ENCODE measurements around the gene NIT1. TPM values are rescaled to one million over a fixed set of nuclear protein-coding genes. Genes with fewer than 3 reads are reported as not detected.

Gene NIT1
- total RNA-seq, 1 experiment from 2014 or later, result 39.6 TPM

- Histone ChIP-seq H3K79me2 (ENCODE audit: insufficient read depth, low read length) (peaks cover 9% of the 10 kb centered on the region; the same call in 1 of the 2 replicates), H3T11ph (ENCODE audit: low read length) (no peak overlapping the region), H3K56ac (ENCODE audit: insufficient read length, low read depth, low read length) (no peak overlapping the region), H3K27ac (ENCODE audit: insufficient read length, low read depth, low read length) (no peak overlapping the region), H2BK120ac (ENCODE audit: low read depth, low read length, poor library complexity, severe bottlenecking) (no peak overlapping the region), H2BK12ac (ENCODE audit: insufficient read length, low read depth, low read length) (no peak overlapping the region), H2BK5ac (ENCODE audit: insufficient read length, low read length) (no peak overlapping the region), H3K23ac (ENCODE audit: insufficient read length, low read depth, low read length) (no peak overlapping the region), H3K79me1 (ENCODE audit: insufficient read depth, low read depth, low read length, poor library complexity, severe bottlenecking) (peaks cover 7% of the 10 kb centered on the region), H3K4me1 (ENCODE audit: insufficient read depth, low read length) (no peaks in the 10 kb centered on the region), H2BK20ac (ENCODE audit: low read depth, low read length, poor library complexity, severe bottlenecking) (no peak overlapping the region), H3K23me2 (ENCODE audit: insufficient read length, low read depth, low read length, poor library complexity, severe bottlenecking) (no peaks in the 10 kb centered on the region), H4K5ac (ENCODE audit: insufficient read length, low read depth, low read length) (no peak overlapping the region), H3K9me3 (ENCODE audit: control insufficient read depth, low read depth, low read length) (no peaks in the 10 kb centered on the region), H4K8ac (replicated peaks; ENCODE audit: insufficient read length, low read depth, low read length) (no peak overlapping the region), H3K14ac (ENCODE audit: insufficient read depth, low read length) (no peak overlapping the region), H3K4me2 (ENCODE audit: insufficient read depth, insufficient read length, low read length) (no peak overlapping the region), H4K20me1 (ENCODE audit: control insufficient read depth, insufficient read depth, insufficient read length) (no peaks in the 10 kb centered on the region), H3K9ac (ENCODE audit: extremely low read depth, insufficient read length, low read length) (no peak overlapping the region), H2BK15ac (ENCODE audit: low read depth, low read length) (no peak overlapping the region), H4K91ac (ENCODE audit: insufficient read length, low read depth, low read length) (no peak overlapping the region), H2AK5ac (ENCODE audit: insufficient read length, low read length) (no peak overlapping the region), H3K18ac (ENCODE audit: insufficient read length, low read depth, low read length) (no peak overlapping the region), H3K4ac (ENCODE audit: low read depth, low read length) (no peak overlapping the region), H2AFZ (ENCODE audit: low read length) (no peak overlapping the region), H3K27me3 (ENCODE audit: insufficient read depth, low read length) (no peaks in the 10 kb centered on the region)
- Mint-ChIP-seq H3K4me3 (no peak overlapping the region), H3K36me3 (ENCODE audit: insufficient read depth in 1 of 3, low read depth in 3 of 3) (peaks cover 0 to 8% (median 4%) of the 10 kb centered on the region in 3 experiments; a peak in 5 of 7 replicates), H3K9me3 (no peaks in the 10 kb centered on the region), H3K4me1 (peaks cover 2 to 7% of the 10 kb centered on the region in 2 experiments; a peak in 3 of 4 replicates), H3K27me3 (ENCODE audit: low read depth) (no peaks in the 10 kb centered on the region), H3K27ac (no peak overlapping the region)
- TF ChIP-seq, protein P1, sequence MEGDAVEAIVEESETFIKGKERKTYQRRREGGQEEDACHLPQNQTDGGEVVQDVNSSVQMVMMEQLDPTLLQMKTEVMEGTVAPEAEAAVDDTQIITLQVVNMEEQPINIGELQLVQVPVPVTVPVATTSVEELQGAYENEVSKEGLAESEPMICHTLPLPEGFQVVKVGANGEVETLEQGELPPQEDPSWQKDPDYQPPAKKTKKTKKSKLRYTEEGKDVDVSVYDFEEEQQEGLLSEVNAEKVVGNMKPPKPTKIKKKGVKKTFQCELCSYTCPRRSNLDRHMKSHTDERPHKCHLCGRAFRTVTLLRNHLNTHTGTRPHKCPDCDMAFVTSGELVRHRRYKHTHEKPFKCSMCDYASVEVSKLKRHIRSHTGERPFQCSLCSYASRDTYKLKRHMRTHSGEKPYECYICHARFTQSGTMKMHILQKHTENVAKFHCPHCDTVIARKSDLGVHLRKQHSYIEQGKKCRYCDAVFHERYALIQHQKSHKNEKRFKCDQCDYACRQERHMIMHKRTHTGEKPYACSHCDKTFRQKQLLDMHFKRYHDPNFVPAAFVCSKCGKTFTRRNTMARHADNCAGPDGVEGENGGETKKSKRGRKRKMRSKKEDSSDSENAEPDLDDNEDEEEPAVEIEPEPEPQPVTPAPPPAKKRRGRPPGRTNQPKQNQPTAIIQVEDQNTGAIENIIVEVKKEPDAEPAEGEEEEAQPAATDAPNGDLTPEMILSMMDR (conservative IDR thresholded peaks at IDR 0.05), result no peak
- DNase-seq, result no peak
- no CpG with 5 or more reads among the region's 2 CpGs for WGBS (ENCODE audit: extremely low coverage, insufficient read length, low lambda C conversion rate)
Observed at GRCh38 chr1:161111527-161111926, 6.4 kb upstream of the NIT1 start.
